ENCODE data around the gene REC114.
"Not testable (repeated sequence)": the region's sequence is repeated elsewhere in the genome, so short reads cannot be mapped to it uniquely, and the experiment has no call there.

The REC114 gene

GRCh38 chr15:73457334-73457733 lies 14.4 kb downstream of the REC114 start:
- DNase-seq: no peak

GRCh38 chr15:73460662-73461061 lies 17.7 kb downstream of the REC114 start:
- DNase-seq: no peak

DNA sequence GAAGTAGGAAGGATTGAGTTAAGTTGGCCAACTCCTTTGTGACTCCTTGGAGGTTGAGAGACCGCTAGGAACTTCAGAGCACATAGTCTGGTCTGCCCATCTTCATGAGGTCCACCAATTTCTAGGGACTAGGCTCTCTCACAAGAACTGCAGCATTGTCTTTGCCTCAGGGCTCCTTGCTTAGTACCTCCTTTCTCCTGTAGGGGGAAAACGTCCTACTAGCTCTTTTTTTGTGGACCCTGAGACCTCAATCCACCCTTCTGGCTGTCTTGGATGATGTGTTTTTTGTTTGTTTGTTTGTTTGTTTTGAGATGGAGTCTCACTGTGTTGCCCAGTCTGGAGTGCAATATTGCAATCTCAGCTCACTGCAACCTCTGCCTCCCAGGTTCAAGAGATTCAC lies 21.6 kb downstream of the REC114 start:
- no peak for DNase-seq

GRCh38 chr15:73467758-73468157 lies 24.8 kb downstream of the REC114 start:
- DNase-seq: no peak

DNA sequence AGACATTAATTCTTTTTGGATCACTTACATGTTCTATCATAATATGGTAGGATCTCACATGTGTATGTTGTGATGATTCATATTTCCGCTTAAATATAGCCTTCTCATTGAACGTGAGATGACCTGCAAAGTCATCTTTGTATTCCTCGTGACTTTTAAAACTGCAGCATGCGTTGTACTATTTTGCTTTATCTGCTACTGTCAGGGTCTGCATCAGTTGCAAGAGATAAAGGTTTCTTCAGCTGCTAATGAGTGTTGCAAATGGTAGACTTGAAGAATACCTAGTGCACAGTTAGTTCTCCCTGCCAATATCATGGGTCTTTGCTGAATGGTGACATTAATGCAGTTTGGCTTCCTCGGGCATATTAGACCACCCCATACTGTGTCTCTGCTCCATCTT lies 31.8 kb downstream of the REC114 start:
- DNase-seq: no peak

- no peak for DNase-seq
These were observed 33.8 kb downstream of the REC114 start for GRCh38 chr15:73476704-73477216.

DNA sequence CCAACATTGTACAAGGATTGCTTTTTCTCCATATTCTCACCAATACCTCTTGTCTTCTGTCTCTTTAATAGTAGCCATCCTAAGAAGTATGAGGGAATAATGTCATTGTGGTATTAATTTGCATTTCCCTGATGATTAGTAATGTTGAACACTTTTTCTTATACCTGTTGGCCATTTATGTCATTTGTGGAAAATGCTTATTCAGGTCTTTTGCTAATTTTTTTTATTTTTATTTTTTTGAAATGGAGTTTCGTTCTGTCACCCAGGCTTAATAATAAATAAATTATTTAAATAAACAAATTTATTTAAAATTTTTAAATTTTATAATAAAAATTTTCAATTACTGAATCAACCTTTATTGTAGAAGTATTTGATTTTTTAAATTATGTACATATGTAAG lies 37.1 kb downstream of the REC114 start:
- no peak for DNase-seq

DNA sequence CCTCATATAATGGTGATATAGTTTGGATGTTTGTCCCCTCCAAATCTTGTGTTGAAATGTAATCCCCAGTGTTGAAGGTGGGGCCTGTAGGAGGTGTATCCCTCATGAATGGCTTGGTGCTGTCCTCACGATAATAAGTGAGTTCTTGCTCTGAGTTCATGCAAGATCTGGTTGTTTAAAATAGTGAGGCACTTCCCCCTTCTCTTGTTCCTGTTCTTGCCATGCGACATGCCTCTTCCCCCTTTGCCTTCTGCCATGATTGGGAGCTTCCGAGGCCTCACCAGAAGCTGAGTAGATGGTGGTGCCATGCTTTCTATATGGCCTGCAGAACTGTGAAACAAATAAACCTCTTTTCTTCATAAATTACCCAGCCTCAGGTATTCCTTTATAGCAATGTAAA lies 39.2 kb downstream of the REC114 start:
- DNase-seq: no peak

DNA sequence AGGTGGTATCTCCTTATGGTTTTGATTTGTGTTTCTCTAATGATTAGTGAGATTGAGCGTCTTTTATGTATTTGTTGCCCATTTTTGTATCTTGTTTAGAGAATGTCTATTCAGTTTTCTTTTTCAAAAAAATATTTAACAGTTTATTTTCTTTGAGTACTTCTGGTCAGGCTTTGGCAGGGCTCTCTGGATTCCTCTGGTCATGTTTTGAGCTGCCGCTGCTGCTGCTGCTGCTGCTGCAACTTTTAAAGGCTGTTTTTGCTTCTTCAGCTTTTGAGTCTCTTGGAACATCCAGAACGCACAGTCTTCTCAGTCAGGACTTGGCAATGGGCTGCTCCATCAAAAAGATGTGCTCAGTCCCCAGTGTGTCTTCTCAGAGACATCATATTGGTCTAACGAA lies 40.1 kb downstream of the REC114 start:
- DNase-seq: no peak

DNA sequence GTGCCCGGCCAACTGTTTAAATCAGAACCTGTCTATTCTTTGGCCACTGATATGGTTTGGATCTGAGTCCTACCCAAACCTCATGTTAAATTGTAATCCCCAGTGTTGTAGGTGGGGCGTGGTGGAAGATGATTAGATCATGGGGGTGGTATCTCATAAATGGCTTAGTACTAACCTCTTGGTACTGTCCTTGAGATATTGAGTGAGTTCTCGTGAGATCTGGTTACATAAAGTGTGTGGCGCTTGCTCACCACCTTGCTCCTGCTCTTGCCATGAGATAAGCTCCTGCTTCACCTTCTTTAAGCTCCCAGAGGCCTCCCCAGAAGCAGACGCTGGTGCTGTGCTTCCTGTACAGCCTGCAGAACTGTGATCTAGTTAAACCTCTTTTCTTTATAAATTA lies 42.4 kb downstream of the REC114 start:
- DNase-seq: no peak

DNA sequence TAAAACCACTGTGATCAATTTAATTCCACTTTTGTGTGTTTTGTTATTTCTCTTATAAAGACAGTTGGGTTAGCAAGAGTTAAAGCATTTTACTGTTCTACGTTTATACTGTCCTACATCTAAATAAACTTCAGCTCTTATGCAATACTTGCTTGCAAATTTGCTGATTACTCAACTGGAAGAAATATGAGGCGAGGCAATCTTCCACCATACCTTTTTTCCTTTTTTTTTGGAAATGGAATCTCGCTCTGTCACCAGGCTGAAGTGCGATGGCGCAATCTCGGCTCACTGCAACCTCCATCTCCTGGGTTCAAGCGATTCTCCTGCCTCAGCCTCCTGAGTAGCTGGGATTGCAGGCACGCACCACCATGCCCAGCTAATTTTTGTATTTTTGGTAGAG lies 42.9 kb downstream of the REC114 start:
- DNase-seq: not testable (repeated sequence)

- DNase-seq: no peak
These were observed 45.7 kb downstream of the REC114 start for GRCh38 chr15:73488698-73489097.

DNA sequence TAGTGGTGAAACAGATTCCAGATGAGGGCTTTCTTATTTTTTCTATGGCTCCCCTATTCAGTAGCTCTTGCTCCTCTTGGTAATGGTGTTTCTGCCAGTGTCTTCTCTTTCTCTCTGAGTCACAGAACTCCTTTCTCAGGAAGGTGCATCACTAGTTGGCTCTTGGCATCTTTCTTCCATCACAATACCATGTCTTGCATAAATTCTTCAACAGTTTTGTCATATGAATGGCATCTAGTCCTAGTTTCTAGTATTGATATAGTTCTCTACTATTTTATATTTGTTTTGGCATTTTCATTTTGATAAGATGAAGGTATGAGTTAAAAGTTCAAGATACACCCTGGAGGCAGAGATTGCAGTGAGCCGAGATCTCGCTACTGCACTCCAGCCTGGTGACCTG lies 51.0 kb downstream of the REC114 start:
- no peak for DNase-seq

- no peak for DNase-seq
These were observed 52.2 kb downstream of the REC114 start for GRCh38 chr15:73495181-73495580.

DNA sequence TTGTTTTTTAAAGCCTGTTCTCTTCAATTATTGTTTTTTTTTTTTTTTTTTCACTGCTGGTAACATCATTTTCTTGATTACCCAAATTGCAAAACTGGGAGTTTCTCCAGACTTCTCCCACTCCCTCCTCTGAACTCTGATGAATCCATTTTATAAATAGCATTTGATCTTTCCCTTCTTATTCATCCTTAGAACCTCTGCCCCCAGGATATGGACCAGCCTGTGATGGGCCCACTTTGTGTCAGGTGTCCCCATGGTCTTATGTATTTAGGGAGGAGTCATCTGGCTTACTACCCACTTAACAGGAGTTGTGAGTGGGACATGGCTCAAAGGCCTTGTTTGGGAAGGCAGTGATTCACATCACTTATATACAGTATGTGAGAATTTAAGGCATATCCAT lies 57.7 kb downstream of the REC114 start:
- DNase-seq: no peak

GRCh38 chr15:73504885-73505284 lies 61.9 kb downstream of the REC114 start:
- DNase-seq: no peak

- DNase-seq: no peak
These were observed 72.6 kb downstream of the REC114 start for GRCh38 chr15:73515527-73515926.

DNA sequence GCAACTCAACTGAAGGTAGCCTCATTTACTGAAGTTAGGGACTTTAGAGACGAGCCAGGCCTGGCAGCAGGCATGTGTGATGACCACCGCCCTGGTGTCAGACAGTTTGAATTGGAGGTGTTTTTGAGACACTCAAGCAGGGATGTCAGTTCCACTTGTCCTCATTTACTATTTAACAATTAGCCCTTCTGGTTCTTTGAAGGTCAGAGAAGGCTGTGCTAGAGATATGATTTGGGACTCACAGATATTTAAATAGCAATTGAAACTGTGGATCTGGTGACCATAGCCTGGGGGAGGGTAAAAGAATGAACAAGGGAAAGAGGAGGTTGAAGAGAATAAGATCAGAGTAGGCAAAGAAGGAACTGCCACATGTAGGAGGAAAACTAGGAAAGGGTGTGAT lies 74.6 kb downstream of the REC114 start:
- no peak for DNase-seq

- DNase-seq: no peak
These were observed 75.4 kb downstream of the REC114 start for GRCh38 chr15:73518180-73518862.

- no peak for DNase-seq
These were observed 76.1 kb downstream of the REC114 start for GRCh38 chr15:73518876-73519733.

DNA sequence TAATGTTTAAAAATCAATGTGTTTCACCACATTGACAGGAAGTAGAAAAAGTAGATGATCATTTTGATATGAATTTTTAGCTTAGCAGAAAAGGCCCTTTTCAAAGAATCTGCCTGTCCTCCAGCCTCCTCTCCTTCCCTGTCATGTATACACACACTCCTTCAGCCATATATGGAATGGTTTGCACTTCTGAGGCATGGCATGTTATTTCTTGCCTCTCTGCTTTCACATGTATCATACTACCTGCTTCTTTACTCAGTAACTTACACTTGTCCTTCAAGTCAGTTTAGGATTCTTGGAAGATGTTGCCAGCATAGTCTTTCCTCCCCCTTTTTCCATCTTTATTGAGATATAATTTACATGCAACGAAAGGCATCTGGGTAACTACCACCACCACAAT lies 79.0 kb downstream of the REC114 start:
- no peak for DNase-seq

DNA sequence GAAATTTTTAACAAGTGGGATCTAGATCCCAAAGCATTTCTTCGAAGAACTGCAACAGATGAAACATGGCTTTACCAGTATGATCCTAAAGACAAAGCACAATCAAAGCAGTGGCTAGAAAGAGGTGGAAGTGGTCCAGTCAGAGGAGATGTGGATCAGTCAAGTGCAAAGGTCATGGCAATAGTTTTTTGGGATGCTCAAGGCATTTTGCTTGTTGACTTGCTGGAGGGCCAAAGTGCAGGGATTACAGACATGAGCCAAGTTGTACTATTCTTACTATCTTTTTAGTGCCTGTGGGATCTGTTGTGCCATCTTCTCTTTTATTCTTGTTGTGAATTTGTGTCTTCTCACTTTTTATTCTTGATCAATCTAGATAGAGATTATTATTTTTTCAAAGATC lies 82.0 kb downstream of the REC114 start:
- no peak for DNase-seq

DNA sequence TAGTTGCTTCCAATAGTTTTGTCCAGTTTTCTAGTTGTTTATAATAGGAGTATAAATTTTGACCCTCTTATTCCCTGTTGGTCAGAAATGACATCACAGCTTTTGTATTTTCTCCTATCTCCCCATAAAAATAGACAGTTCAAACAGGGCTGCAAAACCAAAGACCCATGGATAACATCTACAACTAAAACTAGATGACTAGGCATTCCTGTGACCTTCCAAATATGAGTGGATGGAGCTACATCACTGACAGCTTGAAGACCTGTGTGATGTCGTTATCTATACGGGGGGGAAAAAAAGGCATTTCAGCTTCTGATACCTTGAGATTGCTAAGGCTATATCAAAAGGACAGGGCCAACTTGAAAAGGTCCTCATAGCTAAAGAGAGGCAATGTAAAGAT lies 84.6 kb downstream of the REC114 start:
- DNase-seq: no peak

DNA sequence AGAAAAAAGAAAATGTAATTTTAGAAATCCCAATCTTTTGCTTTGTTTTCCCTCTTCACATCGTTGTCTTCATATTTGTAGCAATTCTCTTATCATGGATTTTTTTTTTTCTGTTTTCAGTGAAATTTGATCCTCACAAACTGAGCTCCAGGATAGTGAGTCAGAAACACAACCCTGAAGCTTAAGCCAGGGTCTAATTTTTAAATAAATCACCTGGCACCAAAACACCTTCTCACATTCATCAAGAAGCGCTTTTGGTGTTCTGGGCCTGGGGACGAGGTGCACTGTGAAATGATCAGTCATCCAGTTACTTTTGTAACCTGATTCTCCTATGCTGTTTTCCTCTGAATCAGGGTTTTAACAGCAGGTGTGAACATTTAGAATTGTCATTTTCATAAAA lies 87.7 kb downstream of the REC114 start:
- DNase-seq: no peak
